Stimulated activated CD8-positive, alpha-beta memory T cell treated with anti-CD3 and anti-CD28 coated beads, Interleukin-15, amount 100 ng/mL, for 48 hours (primary cell): ENCODE results near the gene CHD2.
"Not testable (repeated sequence)": the region's sequence is repeated elsewhere in the genome, so short reads cannot be mapped to it uniquely, and the experiment has no call there.

Experiments used
- DNase-seq, 2 donors: peaks; one replicate each; pipeline ENCODE4 v3.0.0-alpha.2; 2020; ENCODE audit warnings: low read depth in 2 of 2

The CHD2 gene

GRCh38 chr15:93049914-93050578 is 149.9 kb downstream of the CHD2 start:
- no peak for DNase-seq

GRCh38 chr15:93050648-93051047 is 150.5 kb downstream of the CHD2 start:
- no peak for DNase-seq

GRCh38 chr15:93051236-93052089 is 151.3 kb downstream of the CHD2 start:
- no peak for DNase-seq

- no peak for DNase-seq
These were observed 152.2 kb downstream of the CHD2 start for GRCh38 chr15:93052090-93052879.

- no peak for DNase-seq
These were observed 155.1 kb downstream of the CHD2 start for GRCh38 chr15:93055211-93055610.

GRCh38 chr15:93056836-93057235 is 156.7 kb downstream of the CHD2 start:
- no peak for DNase-seq

- DNase-seq = no peak
These were observed 157.5 kb downstream of the CHD2 start for GRCh38 chr15:93057618-93058017.

- DNase-seq = no peak
These were observed 158.0 kb downstream of the CHD2 start for GRCh38 chr15:93058128-93058527.

- DNase-seq = no peak
These were observed 158.8 kb downstream of the CHD2 start for GRCh38 chr15:93058904-93059427.

GRCh38 chr15:93059442-93059841 is 159.3 kb downstream of the CHD2 start:
- DNase-seq = no peak

GRCh38 chr15:93060336-93061248 is 160.5 kb downstream of the CHD2 start:
- DNase-seq = no peak

GRCh38 chr15:93062628-93063261 is 162.6 kb downstream of the CHD2 start:
- not testable (repeated sequence) for DNase-seq

- no peak for DNase-seq
These were observed 163.1 kb downstream of the CHD2 start for GRCh38 chr15:93063262-93063671.

GRCh38 chr15:93063796-93064690 is 163.9 kb downstream of the CHD2 start:
- DNase-seq = no peak

GRCh38 chr15:93065641-93066045 is 165.5 kb downstream of the CHD2 start:
- no peak for DNase-seq

- DNase-seq = no peak
These were observed 166.1 kb downstream of the CHD2 start for GRCh38 chr15:93066224-93066681.

GRCh38 chr15:93066834-93067648 is 166.9 kb downstream of the CHD2 start:
- DNase-seq = no peak

GRCh38 chr15:93067649-93068085 is 167.5 kb downstream of the CHD2 start:
- no peak for DNase-seq
